SH-SY5Y (cell line): Measurements from ENCODE around the gene KCNA2.

Source experiments
- GATA2 ChIP-seq: IDR thresholded peaks from 2 replicates; pipeline ENCODE4 v1.6.1; 2011; ENCODE audit warnings: mild to moderate bottlenecking, low read depth, low read length
- GATA3 ChIP-seq: IDR thresholded peaks from 2 replicates; pipeline ENCODE4 v1.6.1; 2011; ENCODE audit warnings: low read depth, mild to moderate bottlenecking, low read length, moderate library complexity

Gene KCNA2

DNA sequence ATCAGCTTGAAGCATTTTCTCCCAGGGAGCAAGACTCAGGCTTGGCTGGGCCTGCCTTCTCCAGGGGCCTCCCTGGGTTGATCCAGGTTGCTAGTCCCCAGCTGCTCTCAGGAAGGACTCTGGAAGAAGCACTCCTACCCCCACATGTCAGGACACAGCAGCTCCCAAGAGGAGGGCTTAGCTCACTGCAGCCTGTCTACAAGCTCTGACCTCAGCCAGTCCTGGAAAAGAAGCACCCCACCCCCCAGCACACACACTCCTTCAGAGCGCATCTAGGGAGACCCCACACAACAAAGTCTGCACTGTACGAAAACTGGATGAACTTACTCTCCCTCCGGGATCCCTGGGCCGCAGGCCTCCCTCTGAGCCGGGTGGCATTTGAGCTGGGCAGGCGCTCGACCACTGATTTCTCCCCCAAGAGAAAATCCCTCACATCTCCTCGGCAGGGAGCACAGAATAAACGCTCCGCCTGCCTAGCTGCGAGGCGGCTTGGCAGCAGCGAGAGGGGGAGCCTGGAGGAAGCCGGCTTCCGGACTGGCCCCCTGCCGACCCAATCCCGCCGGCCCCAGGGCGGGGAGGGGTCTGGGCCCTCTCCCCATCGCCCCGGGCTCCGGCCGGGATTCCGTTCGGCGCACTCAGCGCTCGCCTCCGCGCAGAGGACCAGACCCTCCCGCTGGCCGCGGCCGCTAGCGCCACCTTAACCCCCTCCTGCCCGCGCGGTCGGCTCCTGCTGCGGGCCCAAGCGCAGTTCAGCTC is at the start of gene KCNA2:
TSS of gene KCNA2 (minus strand) at position 458 of the 756 bp plus-strand sequence. CDS start 1,576 bp downstream, outside the sequence.
- no peak for TF ChIP-seq GATA3
- TF ChIP-seq GATA2: no peak

DNA sequence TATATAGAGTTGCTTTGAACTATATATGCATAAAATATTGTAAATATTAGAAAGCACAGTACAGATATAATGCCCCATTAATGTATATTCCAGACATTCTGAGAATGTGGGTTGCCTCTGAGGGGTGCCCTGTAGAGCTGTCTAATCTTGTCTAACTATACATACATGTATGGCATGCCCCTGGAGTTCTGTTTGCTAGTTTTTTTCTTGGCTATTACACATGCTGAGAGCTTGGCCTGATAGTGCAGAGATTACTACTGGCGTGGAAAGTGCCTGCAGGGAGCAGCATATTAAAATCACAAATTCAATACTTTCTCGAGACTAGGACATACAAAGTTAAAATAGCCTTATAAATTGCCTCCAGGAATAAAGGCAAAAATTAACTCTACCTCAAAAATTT is 44.5 kb upstream of the KCNA2 start:
- TF ChIP-seq GATA3: no peak
- TF ChIP-seq GATA2: no peak

DNA sequence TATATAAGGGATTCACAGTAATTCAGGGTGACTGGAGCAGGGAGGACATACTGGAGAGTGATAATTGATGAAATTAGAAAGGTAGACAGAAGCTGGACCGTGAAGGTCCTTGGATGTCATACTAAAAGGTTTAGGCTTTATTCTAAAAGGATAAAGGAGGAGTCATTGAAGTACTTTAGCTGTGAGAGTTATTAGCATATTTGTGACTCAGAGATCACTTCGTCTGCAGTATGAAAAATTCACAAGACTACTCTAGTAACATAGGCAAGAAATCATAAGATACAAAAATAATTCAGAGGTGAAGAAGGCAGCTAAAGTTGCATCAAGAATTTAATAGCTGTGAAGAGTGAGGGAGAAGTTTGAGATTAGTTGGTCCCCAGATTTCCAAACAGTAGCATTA is 42.3 kb upstream of the KCNA2 start:
- TF ChIP-seq GATA3 (no peak), GATA2 (no peak)

DNA sequence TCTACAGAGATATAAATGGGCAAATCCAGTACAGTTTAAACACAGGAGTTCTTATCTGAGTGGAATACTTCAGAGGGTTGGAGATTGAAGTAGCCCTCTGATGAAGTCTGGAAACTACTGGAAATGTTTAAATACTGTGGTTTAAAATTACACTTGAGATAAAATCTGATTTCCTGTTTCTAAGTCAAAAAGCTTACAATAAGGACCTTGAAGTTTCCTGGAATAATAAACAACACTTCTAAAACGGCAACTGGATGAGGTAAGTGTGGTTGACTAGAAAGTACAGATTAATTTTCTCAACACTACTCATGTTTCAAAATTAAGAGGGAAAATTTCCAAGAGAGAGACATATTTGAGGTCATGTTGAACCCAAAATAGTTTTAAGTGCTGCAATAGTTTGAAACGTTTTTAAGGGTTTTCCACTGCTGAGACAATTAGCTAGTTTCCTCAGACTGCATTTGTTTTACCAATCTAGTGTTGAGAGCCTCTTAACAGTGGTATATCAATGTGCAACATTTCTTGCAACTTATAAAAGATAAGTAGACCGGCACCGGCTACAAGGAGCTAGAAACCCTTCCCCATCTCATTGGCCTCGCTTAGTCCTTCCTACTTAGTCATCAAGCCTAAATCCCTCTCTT is 41.2 kb upstream of the KCNA2 start:
- TF ChIP-seq GATA2 (no peak), GATA3 (no peak)

DNA sequence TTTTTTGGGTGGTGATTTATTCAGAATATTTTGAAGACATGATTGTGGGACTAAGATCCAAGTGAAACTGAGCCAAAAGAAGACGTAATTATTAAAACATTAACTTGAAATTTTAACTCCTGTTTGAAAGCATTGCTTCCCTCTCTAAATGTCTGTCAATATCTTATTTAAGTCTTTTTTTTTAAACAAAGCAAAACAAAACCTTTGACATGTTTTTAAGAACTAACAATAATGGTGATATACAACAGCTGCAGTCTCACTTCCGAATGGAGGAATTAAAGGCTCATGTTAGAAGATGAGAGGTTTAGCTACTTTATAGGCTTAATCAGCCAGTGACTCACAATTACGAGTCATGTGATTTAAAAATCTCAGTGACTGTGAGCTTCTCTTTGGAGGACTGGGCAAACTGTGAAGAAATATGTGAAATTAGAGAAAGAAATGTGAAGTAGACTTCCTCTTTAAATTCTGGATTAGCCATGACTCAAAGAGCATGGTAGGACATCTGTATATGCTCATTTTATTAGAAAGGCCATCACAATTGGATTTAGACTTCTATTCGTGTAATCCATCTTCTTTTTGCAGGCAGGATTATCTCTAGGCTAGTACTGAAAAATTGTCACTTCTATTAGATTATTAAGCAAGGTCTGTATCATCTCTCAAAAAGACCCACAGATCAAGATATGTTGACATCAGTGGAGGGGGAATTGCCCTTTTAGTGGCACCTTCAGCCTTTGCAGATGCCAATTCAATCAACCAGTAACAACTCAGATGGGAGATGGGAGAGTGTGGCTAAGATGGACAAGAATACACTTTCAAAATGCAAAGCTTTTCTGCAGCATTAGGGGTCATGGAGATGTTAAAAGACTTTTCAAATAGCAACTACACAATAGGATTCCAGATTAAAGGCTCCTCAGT is 39.9 kb upstream of the KCNA2 start:
- no peak for TF ChIP-seq GATA3
- no peak for TF ChIP-seq GATA2

DNA sequence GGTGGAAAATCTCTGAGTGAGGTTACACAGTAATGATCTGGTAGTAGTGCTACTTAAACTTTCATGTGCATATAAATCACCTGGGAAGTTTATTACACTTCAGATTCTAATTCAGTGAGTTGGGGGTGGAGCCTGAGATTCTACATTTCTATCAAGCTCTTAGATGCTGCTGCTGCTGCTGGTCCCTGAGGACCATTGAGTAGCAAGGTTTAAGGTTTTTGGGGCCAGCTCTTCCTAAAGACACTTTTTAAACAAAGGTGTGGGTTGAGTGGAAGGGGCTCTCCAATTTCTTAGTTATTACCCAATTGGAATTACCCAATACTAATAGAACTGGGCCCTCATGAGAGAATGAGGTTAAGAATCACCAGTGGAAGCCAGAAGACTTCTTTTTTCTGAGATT is 39.1 kb upstream of the KCNA2 start:
- TF ChIP-seq GATA3 (no peak), GATA2 (no peak)

DNA sequence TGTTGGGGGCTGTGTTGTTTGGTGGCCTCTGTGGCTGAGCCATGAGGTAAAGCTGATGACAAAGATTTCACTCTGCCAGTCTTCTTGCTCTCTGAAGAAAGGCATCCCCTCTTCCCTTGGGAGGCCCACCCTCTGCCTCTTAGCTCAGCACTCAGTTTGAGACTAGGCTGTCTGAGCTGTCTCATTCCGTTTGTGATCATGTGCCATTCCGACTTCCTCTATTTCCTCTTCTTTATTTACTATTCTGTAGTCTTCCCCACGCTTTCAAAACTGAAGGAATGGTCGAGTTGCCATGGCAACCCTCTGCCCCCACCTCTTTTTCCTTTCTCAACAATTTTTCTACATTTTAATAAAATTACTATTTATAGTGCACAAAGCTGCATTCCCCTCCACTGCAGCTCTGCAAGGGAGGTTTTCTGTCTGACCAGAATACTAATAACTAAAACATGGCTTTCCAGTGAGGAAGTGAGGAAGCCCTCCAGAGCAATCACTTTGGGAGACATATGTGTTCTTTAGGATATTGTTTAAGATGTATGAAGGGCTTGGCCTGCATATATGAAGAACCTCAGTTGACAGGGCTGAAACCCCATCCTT is 37.8 kb upstream of the KCNA2 start:
- TF ChIP-seq GATA3: no peak
- TF ChIP-seq GATA2: no peak

DNA sequence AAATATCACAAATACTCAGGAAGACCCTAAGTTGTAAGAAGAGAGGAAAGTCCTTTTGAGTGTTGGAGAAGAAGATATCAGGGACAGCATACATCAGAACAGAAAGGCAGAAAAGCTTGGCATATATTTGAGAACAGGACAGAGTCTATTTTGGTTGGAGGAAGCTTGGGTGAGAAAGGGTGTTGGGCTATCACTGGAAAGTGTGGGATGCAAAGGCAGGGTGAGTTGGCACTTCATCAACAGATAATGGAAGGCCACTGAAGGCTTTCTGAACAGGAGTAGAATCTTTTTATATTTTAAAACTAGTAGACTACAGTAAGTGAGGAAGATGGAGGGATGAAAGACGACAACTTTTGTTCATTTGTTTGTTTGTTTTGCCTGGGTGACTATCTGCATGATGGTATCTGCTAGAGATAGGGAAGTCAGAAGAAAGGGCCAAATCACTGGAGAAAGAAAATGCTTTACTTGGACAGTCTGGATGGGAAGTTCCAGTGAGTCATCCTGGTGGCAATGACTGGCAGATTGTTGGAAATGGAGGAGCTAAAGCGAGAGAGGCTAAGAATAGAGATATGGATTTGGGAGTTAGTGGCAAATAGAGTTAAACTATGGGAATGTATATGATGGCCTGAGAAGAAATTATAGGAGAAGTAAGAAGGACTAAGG is 33.7 kb upstream of the KCNA2 start:
- TF ChIP-seq GATA2 (no peak), GATA3 (no peak)

DNA sequence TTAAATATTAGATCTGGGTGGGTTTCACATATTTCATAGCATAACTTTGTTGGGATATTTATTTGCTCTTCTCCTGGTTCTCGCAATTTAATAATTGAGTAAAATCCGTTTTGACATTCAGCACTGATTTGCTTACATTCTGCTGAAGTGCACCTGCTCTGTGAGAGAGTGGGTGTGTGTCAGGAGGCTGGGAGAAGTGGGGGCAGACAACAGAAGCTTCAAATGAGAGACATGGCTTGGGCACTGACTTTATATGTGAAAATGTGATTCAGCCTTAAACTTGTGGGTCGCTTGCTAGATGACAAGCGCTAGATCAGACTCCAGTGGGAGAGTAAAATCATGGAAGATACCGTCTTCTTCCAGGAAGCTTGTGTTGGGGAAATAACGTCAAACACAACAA is 32.4 kb upstream of the KCNA2 start:
- TF ChIP-seq GATA3: no peak
- TF ChIP-seq GATA2: no peak

DNA sequence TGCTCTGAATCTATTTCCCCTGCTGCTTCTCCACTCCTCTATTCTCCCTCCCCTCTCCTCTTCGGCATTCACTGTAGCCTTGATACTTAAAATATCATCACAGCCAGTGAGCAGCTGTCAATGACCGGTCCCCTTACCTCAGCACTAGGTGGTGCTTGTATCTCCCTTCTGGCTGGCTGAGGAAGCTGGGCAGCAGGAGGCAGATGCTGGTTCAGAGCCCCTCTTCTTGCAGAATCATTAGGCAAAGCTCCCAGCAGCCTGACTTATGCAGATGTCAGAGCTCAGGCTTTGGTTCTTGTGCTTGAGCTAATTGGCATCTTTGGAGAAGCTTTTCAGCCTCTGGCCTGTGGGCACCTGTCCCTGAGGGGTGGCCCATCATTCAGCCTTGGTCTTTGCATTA is 31.9 kb upstream of the KCNA2 start:
- TF ChIP-seq GATA3 (no peak), GATA2 (no peak)

DNA sequence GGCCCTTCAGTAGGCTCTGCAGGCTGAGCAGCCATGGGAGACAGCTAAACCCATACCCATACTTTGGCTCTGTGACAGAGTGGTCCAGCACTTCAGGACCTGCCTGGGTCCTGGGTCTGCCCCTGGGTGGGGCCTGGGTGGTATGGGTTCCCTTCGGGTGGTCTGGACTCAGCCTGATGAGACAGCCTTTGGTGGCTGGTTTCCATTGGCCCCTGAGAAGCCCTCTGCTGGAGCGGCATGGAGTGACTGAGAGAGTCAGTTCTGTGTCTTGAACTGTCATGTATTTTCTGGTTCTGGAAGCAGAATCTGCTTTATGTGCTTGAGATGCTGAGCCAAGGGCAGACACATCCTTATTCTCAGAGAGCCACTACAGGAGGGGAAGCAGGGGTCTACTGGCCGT is 31.3 kb upstream of the KCNA2 start:
- TF ChIP-seq GATA3: no peak
- no peak for TF ChIP-seq GATA2

DNA sequence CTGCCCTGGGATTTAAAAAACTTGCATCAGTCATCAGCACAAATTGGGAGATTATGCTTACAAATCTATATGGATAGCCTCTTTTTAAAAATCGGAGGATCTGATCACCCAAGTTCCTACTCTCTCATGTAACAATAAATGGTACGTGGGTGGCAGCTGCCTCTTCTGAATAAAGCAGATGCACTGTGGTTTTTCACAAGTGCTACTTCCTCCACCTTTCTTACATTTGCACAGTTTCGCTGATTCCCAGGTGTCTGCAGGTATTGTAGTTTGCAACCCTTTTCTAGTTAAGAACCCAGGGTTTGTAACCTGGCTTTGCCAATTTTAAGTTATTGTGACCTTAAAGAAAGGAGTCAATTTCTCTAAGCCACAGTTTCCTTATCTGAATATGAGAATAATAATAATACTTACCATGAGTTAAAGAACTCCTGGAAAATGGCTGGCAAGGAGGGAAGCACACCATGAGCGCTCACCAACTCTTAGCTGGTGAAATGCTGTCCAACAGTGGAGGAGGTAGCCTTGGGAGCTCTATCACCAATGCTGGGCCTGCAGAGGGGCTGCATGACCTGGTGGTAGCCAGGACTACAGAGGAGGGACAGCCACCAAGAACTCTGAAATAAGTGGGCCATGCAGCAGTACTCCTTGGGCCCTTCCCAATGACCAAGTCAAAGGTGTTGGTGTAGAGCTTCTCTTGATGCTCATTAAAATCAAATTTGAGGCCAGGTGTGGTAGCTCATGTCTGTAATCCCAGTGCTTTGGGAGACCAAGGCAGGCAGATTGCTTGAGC is 30.2 kb upstream of the KCNA2 start:
- no peak for TF ChIP-seq GATA2
- TF ChIP-seq GATA3: no peak

DNA sequence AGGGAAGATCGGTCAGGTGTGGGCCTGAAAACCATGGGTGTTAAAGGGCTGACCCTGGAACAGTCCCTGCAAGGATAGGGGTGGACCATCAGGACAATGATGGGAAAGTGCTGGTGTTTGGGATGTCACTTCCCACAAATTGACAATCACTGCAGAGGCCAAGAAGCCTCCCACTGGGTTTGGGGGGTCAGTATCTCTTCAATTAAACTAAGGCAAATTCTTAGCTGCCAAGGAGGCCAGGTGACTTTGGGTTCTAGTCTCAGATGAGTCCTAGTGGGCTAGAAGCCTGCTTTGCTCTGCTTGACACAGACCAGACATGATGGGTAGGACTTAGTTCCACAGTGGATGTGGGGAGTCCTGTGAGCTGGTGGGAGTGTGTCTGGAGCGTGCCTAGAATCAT is 29.3 kb upstream of the KCNA2 start:
- no peak for TF ChIP-seq GATA3
- no peak for TF ChIP-seq GATA2
